ENCODE results near the gene HPS5.

HPS5 gene

DNA sequence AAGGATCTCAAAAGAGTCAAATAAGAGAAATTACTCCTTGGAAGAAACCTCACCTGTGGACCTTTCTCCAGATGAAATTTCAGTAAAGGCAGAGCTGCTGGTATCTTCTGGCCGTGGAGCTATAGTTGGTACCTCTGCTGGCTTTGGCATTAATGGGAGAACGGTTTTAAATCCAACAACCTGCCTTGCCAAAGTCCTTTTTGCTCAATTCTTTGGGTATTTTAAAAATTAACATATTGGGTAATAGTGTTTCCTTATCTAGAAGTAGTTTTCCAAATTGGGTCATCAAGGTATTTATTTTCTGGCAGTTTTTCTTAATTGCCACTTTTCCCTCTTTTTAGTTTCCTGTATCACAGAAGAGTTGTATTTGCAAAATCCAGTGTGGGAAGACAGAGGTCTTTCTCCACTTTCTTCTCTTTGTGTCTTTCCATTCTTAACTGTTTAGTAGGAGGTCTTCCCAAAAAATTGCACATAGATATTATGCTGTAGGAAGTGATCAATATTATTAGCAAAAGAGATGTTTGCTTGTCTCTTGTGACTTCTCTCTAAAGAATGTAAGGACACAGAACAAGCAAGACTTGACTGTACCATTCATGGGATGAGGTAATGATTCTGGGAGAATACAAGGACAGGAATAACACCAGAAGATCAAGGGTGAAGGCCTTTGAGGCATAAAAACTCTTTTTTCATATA lies 85.1 kb downstream of the HPS5 start, which contains the start of gene SAA4:
Gene SAA4 (minus strand): TSS at position 139 of the 693 bp plus-strand sequence. CDS start 876 bp downstream, outside the sequence.
- in situ Hi-C loops (cut with MboI; ENCODE audit: low sequenced_read_pairs) = no loop called here

DNA sequence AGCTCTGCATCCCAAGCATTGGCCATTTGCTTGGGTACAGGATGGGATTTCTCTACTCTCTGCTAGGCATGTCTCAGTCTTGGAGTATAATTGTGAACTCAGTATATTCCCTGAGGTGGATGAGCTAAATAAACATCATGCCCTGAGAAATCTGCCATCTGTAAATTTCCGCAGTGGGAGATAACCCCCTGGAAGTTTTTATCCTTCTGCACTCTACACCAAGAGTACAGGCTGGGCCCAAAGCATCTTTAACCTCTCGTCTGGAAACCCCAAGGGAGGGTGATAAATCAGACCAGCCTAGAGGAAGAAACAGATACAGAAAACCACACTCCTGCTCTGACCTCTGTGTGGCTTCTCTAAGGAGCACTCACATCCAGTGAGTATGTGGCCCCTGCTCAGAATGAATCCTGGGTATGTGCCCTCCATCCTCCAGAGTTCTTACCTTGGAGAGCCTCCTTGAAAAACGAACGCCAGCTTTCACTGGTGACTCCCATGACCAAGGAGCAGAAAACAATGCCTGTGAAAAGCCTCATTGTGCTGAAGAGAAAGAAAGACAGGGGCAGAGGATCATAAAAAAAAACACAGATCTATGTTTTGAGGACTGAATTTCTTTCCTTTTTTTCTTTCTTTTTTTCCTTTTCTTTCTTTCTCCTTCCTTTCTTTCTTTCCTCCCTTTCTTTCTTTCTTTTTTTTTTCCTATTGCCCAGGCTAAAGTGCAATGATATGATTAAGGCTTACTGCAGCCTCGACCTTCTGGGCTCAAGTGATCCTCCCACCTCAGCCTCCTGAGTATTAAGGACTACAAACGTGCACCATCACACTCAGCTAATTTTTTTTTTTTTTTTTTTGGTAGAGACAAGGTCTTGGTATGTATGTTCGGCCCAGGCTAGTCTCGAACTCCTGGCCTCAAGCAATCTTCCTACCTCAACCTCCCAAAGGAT lies 86.3 kb downstream of the HPS5 start:
- in situ Hi-C loops (cut with MboI; ENCODE audit: low sequenced_read_pairs) = no loop called here

DNA sequence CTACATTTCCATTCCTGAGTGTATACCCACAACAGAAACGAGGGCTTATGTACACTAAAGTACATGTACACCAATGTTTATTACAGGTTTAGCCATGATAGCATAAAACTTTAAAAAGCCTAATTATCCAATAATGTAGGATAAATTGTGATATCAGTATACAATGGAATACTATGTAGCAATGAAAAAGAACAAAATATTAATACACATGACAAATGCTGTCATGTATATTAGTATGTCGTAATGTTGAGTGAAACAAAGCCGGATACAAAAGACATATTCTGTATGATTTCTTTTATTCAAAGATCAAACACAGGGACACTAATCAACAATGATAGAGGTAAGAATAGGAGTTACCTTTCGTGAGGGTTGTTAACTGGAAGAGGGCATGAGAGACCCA lies 88.0 kb downstream of the HPS5 start:
- in situ Hi-C loops (cut with MboI; ENCODE audit: low sequenced_read_pairs) = no loop called here

DNA sequence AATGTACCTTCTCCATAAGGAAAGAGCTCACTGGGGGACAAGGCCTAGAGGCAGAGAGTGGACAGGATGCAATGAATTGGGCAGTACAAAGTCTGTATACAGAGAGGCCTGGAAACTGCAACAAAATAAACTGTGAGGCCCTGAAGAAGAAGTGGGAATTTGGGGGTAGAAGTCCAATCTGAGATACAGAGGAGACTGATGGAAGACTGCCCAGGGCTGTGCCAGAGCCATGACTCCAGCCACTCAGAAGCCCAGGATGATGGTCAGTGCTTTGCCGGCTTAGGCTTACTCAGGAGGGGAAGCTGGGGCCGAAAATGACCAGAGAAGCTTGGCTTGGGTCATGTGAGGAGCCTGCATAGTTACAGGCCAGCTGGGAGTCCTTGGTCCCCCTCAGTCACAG lies 91.1 kb downstream of the HPS5 start:
- in situ Hi-C loops (cut with MboI; ENCODE audit: low sequenced_read_pairs) = no loop called here

DNA sequence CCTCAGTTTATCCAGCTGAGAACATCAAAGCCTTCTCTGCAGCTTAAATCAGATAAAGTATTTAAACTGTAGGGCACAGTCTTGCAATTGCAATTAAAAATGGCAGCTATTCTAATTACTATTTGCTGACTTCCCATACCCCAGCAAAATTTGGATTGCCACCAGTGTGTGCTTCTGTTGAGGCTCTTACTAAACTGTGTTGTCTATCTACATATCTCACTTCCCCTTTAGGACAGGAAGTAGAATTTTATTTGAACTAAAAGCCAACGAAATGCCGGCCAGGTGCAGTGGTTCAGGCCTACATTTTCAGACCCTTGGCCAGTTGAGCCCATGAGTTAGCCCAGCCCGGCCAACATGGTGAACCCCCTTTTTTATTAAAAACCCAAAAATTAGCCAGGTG lies 92.4 kb downstream of the HPS5 start:
- in situ Hi-C loops (cut with MboI; ENCODE audit: low sequenced_read_pairs) = no loop called here

All from HL-60/S4 treated with phorbol 12-myristate 13-acetate at 8.2 ng/mL for 4 days and 3 days (cell line).